Upper lobe of right lung (tissue), 1 donor: ENCODE data around the gene RPS6KA2. TPM values are rescaled to one million over a fixed set of nuclear protein-coding genes. Genes with fewer than 3 reads are reported as not detected.

Experiments used
- ATAC-seq: fragments of 200-7000 bp; cut with Tn5 transposase; one replicate; pipeline ENCODE4 v1.9.1; 2020; ENCODE audit warnings: mild to moderate bottlenecking, moderate library complexity
- DNase-seq: peaks from one replicate; pipeline ENCODE4 v3.0.0-alpha.2; 2020
- H3K27ac ChIP-seq: fragments of 200-600 bp; one replicate; pipeline ENCODE4 v1.8.0; 2022
- H3K27me3 ChIP-seq: fragments of 200-600 bp; one replicate; pipeline ENCODE4 v1.8.0; 2022; ENCODE audit warnings: mild to moderate bottlenecking
- H3K36me3 ChIP-seq: fragments of 200-600 bp; one replicate; pipeline ENCODE4 v1.8.0; 2022
- H3K4me1 ChIP-seq: fragments of 200-600 bp; one replicate; pipeline ENCODE4 v1.8.0; 2022
- H3K4me3 ChIP-seq: fragments of 200-600 bp; one replicate; pipeline ENCODE4 v1.8.0; 2022; ENCODE audit warnings: mild to moderate bottlenecking
- H3K9me3 ChIP-seq: fragments of 200-600 bp; one replicate; pipeline ENCODE4 v1.8.0; 2022
- intact Hi-C: fragments of 100-400 bp; cut with DNase I; formaldehyde crosslinking; loops from one replicate; pipeline ENCODE4 v1.11.0; 2022
- total RNA-seq: library from RNA; stranded (reverse); fragmentation: NEBNext Ultra II Directional; extraction: Animal tissue kit (Norgen Biotek cat#: 25700); gene quantifications from one replicate; pipeline ENCODE4 v1.2.1, GENCODE V29; 2021
- TF ChIP-seq, protein P1 (sequence below): fragments of 200-600 bp; IDR thresholded peaks from one replicate; pipeline ENCODE4 v1.8.0; 2022; ENCODE audit warnings: antibody characterized with exemption
- donor health status: DM: no; HTN: yes; CAD: no; lungs with severe emphysema.

RPS6KA2 gene
- total RNA-seq, 1 donor from 2014 or later, result 136 TPM

DNA sequence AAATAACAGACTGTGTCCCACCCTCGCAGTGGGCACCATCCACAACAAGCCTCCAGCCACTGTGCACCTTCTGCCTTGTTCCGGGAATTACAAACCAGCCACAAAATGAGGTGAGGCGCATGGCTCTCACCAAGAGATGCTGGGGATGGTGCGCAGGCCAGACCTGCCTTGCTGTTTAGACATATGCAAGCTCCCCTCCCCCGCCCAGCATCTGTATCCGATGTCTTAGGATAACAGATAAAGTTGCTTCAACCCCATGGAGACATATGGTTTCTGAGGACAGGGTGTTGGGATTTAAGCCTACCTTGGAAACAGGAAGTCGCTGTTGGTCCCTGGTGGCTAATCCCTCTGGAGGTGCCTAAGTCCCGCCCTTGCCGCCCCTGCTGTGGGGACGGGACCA, 194.0 kb downstream of the RPS6KA2 start:
- peaks cover 3% of the 10 kb centered on the region for H3K4me1 ChIP-seq
- DNase-seq (peak; percentile 60), ATAC-seq (no peak)
- H3K27me3 ChIP-seq, result no peaks in the 10 kb centered on the region
- intact Hi-C loops, result no loop called here
- no peak overlapping the region for H3K27ac ChIP-seq
- H3K9me3 ChIP-seq, result no peaks in the 10 kb centered on the region
- H3K4me3 ChIP-seq, result no peak overlapping the region
- H3K36me3 ChIP-seq, result peaks cover 35% of the 10 kb centered on the region
- TF ChIP-seq, protein P1, sequence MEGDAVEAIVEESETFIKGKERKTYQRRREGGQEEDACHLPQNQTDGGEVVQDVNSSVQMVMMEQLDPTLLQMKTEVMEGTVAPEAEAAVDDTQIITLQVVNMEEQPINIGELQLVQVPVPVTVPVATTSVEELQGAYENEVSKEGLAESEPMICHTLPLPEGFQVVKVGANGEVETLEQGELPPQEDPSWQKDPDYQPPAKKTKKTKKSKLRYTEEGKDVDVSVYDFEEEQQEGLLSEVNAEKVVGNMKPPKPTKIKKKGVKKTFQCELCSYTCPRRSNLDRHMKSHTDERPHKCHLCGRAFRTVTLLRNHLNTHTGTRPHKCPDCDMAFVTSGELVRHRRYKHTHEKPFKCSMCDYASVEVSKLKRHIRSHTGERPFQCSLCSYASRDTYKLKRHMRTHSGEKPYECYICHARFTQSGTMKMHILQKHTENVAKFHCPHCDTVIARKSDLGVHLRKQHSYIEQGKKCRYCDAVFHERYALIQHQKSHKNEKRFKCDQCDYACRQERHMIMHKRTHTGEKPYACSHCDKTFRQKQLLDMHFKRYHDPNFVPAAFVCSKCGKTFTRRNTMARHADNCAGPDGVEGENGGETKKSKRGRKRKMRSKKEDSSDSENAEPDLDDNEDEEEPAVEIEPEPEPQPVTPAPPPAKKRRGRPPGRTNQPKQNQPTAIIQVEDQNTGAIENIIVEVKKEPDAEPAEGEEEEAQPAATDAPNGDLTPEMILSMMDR, result no peak

DNA sequence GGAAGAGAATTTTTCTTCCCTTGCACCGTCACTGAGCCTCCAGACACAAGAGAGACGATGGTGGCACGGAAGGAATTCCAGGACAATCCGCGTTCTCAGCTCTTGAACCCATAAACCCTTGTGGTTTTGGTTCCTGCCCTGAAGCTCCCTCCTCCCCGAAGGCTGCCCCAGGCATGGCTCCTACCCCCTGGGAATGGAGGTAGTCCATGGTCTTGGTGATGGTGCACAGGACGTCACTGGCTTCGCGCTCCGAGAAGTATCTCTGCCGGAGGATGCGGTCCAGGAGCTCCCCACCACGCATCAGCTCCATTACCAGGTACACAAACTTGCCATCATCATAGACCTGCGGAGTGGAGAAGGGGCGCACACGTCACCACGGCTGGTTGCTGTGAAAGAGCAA, 196.8 kb downstream of the RPS6KA2 start:
- no peaks in the 10 kb centered on the region for H3K27me3 ChIP-seq
- no peaks in the 10 kb centered on the region for H3K9me3 ChIP-seq
- peak; percentile 38 for DNase-seq
- peak; percentile 15 for ATAC-seq
- intact Hi-C loops, result no loop called here
- no peak overlapping the region for H3K4me3 ChIP-seq
- TF ChIP-seq, protein P1, result no peak
- H3K36me3 ChIP-seq, result peaks cover 31% of the 10 kb centered on the region
- no peaks in the 10 kb centered on the region for H3K4me1 ChIP-seq
- no peak overlapping the region for H3K27ac ChIP-seq

- H3K9me3 ChIP-seq, result no peaks in the 10 kb centered on the region
- H3K4me1 ChIP-seq, result peaks cover 10% of the 10 kb centered on the region
- H3K4me3 ChIP-seq, result no peak overlapping the region
- H3K27me3 ChIP-seq, result no peaks in the 10 kb centered on the region
- DNase-seq (peak; percentile 22), ATAC-seq (no peak)
- TF ChIP-seq, protein P1, result no peak
- intact Hi-C loops, result no loop called here
- H3K36me3 ChIP-seq, result peaks cover 59% of the 10 kb centered on the region
- H3K27ac ChIP-seq, result no peak overlapping the region
These were observed 202.6 kb downstream of the RPS6KA2 start for GRCh38 chr6:166424431-166424830.

- H3K27ac ChIP-seq, result no peak overlapping the region
- no peak overlapping the region for H3K4me3 ChIP-seq
- peak; percentile 41 for DNase-seq
- H3K27me3 ChIP-seq, result no peaks in the 10 kb centered on the region
- TF ChIP-seq, protein P1, result no peak
- no peak for ATAC-seq
- no peaks in the 10 kb centered on the region for H3K9me3 ChIP-seq
- peaks cover 63% of the 10 kb centered on the region for H3K36me3 ChIP-seq
- peaks cover 10% of the 10 kb centered on the region for H3K4me1 ChIP-seq
- intact Hi-C loops, result no loop called here
These were observed 203.3 kb downstream of the RPS6KA2 start for GRCh38 chr6:166423781-166424180.

DNA sequence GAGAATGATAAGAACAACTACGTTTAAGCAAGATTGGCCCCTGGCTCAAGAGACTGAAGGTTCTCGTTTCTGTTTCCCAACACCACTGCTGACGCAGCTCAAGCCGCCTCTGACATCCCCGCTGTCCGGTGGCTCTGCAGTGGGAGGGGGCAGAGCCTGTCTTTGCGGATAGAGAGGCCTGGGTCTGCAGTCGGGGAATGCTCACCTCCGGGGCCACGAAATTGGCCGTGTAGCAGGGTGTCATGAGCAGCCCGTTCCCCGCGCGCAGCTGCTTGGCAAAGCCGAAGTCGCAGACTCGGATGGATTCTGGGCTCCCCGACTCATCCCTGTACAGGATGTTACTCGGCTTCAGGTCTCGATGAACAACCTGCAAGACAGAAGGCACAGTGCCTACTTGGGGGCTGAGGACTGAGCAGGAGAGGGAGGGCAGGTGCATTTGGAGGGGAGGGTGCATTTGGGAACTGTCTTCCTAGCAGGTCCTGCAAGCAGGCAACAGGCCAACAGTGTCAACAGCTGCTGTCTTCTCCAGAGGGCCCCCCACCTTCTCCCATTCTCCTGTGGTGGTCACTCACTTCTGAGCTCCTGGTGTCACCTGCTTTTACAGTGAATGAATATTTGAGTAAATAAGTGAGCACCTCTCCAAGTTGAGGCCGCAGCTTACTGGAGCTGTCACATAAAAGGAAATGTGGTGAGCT, 203.9 kb downstream of the RPS6KA2 start:
- Histone ChIP-seq H3K4me3 (no peak overlapping the region), H3K36me3 (peaks cover 68% of the 10 kb centered on the region), H3K27me3 (no peaks in the 10 kb centered on the region), H3K4me1 (peaks cover 10% of the 10 kb centered on the region), H3K9me3 (no peaks in the 10 kb centered on the region), H3K27ac (no peak overlapping the region)
- TF ChIP-seq, protein P1, result no peak
- intact Hi-C loops, result no loop called here
- DNase-seq (peak; percentile 61), ATAC-seq (no peak)
